ENCODE data around the gene FGF3.

Gene FGF3

DNA sequence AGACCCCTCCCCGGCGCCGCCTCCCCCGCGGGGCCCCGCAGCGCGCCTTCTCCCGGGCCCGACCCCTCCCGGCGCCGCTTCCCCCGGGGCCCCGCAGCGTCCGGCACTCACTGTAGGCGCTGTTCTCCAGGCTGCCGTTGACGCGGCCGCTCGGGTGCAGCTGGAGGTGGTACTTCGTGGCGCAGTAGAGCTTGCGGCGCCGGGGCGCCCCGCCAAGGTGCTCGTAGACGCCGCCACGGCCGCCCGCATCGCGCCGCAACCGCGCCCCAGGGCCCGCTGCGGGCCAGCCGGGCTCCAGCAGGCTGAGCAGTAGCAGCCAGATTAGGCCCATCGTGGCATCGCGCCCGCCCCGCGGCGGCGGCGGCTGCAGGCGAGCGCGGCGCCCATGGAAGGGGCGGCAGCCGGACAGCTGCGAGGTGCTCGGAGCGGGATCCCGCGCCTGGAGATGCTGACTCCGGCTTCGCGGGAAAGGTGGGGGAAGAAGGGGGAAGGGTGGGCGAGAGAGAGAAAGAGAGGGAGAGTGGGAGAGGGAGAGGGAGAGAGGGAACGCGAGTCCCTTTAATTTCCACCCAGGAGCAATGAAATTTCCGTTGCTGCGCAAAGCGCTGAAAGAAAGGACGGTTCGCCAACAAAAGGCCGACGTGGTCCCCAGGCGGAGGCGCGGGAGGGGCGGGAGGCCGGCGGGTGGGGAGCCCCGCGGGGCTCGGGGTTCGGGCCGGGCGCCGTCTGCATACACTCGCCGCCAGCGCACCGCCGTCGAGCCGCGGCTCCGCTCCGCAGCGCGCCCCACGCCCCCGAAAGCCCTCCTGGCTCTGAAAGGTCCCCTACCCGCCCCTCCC, at the start of gene FGF3:
TSS of gene FGF3 (minus strand) at position 814 of the 839 bp plus-strand sequence. CDS start at position 331, 483 bp downstream.
- no peak for DNase-seq (ENCODE audit: low read depth)

DNA sequence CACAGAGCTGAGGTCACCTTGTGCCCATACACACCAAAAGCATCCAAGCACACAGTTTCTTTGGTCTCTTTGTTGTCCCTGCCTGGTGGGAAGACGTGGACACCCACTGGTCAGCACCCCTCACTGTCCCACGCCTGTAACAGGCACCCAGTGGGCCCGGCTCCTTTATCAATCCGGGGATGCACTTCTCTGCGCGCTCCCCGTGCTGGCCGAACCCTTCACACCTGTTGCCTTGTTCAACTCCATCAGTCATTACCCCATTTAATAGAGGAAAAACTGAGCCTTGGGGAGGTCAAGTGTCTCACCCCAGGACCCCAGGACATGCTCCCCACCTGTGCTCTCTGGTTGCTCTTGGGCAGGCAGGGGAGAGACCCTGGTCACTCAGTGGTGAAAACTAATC, 49.7 kb upstream of the FGF3 start:
- DNase-seq (ENCODE audit: low read depth): no peak

DNA sequence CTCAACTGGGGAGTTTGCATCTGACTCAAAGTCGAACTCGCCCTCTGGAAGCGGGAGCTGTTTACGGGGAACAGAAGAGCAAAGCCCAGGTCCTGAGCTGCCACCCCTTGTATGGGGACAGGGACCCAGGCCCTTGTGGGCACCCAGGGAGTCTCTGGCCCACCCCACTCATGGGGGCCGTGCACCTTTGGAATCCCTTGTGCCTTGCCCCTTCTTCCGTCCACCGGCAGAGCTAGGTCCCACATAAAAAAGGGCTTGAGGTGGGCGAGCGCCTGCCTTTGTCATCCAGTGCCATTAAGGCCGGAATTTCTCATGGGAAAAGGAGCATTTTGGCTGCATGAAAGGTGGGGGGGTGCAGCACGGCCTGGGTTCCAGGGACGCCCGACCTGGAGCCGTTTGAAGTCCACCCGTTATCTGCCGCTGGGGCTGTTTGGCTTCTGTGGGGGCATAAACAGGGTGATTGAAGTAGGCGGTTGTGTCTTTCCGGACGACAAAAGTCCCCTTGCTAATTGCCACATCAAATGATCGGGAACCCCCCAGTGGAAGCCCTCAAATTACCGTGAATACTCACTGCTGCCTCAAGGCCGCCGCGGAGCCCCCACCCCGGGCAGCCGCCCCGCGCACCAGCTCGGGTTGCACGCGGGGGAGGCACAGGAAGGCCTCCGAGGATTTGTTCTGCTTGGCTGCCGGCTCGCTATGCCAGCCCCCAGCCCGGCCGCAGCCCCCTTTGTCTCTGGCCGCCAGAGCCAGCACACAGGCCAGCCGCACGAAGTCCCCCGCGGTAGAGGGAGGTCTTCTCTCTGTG, 49.0 kb upstream of the FGF3 start:
- DNase-seq (ENCODE audit: low read depth): no peak

DNA sequence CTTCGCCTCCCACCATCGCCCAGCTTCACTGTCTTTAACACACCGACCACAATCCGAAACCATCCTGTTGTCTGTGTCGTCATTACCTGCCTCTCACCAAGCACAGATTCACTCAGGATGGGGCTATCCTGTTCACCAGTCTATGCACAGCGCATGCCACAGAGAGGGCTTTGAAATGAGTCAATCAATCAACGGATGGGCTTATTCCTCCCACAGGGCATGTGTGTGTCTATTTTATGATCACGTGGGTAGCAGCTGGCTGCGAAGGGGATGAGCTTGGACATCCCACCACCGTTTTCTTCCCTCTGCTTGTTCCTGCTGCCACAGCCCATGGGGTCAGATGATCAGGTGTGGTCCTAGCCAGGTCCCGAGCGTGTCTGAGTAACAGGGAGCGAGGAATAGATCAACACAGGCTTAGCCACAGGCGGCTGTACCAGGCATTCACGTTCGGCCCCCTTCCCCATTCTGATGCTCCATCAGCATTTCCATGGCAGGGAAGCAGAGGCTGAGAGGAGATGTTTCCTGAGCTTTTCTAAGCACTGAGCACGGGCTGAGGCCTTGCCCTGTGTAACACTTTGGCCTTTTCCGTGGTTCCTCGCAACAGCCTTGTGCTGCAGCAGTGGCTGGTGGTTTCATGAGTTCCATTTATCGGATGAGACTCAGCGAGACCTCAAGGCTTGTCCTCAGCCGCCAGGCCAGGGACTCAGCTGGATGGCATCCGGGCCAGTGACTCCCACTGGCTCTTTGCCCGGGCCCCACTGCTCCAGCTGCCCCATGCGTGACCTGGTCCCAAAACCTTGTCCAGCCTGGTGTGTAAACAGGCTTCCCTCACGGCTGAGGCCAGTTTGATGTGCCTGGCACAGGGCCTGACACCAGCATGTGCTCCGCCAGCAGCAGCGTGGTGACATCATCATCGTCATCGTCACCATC, 48.1 kb upstream of the FGF3 start:
- no peak for DNase-seq (ENCODE audit: low read depth)

DNA sequence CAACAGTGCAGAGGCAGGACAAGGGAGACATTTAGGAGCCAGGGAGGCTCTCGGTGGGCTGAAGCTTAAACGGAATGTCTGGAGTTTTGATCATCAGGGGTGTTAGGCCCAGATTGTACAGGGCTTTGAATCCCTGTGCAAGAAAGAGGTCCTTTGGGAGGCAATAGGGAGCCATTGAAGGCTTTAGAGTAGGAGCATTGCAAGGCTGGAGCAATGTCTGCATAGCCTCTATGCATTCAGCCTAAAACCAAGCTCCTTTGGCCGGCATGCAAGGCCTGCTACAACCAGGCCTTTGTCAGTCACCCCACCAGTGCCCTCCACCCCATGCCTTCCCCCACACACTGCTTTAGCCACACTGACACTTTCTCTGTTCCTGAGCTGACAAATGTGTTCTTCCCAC, 47.4 kb upstream of the FGF3 start:
- DNase-seq (ENCODE audit: low read depth): no peak

DNA sequence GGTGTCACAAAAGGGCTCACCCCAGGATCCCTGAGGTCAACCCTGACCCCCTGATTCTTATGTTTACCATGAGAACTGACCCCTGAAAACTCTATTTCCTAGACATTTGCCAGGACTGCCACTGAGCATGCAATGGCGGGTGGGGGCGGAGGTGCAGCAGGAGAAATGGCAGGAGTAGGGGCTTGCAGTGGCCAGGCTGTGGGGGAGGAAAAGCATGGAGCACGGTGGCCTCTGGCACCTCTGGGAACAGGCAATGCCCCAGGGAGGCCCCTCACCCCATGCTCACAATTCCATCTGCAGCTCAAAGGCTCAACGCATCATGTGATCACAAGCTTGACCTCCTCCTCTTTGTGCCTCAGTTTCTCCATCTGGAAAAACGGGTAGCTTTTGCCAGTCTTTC, 46.5 kb upstream of the FGF3 start:
- no peak for DNase-seq (ENCODE audit: low read depth)

DNA sequence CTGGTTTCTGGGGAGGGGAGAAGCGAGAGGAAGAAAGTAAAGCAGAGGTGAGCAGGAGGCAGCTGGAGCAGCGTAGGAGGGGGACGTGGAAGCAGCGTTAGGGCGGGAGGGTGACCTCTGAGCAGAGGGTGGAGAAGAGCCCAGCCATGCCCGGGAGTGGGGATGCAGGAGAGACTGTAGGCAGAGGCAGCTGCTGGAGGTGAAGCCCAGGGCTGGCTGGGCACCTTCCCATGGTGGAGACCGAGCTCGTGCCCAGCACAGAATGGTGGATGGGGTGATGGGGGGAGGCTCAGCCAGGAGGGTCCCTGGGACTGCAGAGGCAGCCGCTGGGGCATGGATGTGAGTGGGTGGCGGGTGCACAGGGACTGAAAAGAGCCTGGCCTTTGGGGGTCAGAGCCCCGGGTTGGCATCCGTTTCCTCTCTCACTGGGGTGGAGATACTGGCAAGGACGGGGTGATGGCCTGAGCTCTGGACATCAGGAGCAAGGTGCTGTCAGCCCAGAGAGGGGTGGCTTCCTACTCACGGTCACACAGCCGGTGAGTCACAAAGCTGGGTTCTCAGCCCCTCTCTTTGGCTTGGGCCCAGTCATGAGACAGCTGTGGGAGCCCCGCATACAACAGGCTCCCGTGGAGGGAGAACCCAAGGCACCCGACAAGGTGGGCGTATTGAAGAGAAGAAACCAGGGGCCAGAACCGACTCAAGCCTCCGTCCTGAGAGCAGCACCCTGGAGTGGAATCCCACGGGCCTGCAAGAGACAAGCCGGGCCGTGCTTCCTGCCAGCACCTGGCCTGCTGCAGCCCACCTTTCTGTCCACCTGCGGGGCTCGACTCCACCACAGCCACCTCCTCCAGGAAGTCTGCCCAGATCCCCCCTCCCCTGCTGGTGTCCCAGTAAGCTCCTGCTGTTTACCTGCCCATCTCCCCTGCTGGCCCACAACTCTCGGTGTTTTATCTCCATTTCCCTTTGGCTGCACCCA, 45.8 kb upstream of the FGF3 start:
- no peak for DNase-seq (ENCODE audit: low read depth)

DNA sequence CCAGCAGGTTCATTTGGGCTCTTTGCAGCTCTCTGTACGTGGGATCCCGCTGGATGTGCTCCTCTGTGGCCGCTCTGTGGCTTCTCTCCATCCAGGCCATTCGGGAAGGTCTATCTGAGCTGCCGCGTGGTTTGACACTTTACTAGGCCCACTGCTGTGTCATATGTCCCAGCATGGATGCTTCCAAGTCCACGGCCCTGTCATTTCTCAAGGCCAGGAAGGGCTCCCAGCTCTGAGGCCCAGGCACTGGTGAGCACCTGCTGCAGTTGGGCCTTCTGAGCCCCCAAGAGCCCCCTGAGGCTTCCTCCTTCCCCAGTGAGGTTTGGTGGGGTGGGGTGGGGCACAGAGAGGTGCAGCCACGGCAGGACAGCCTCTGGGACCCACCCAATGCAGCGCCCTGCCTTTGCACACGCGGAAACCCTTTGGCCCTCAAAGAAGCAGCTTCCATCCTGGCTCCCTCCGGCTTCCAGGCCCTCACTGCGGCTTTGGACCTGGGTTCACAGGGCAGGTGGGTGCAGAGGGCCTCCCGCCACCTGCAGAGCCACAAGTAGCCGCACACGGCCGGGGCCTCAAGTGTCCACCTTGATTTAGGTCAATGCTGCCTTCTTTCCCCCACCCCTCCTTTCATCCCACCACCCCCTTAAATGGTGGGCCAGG, 44.5 kb upstream of the FGF3 start:
- DNase-seq (ENCODE audit: low read depth): no peak

DNA sequence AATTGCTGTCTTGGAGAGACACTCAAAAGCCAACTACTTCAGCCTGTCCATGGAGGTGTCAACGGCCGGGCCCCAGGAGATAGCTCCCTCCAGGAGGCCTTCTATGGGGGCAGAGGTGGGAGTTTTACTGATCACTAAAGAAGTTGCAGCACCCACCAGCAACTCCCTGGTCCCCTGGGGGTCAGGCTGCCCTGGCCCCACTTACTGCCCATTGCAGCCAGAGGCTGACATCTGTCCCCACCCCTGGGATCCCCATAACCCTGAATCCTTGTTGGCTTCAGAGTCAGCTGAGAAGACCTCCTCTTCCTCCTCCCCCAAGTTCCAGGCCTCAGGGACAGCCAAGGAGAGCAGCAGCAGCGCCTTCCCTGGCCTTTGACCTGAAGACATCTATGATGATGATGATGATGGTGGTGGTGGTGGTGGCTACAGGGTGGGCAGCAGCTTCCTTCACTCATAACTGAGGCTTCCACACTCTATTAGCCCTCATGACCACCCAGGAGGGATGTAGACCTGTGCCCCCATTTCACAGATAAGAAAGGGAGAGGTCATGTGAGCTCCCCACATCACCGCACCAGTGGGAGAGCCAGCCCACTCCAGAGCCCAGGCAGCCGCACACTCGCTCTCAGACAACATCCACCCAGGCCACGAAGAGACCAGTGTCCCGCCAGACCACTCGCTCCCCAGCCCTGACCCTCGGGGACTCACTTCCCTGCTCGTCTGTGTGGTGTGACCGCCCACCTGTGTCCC, 43.8 kb upstream of the FGF3 start:
- DNase-seq (ENCODE audit: low read depth): no peak

DNA sequence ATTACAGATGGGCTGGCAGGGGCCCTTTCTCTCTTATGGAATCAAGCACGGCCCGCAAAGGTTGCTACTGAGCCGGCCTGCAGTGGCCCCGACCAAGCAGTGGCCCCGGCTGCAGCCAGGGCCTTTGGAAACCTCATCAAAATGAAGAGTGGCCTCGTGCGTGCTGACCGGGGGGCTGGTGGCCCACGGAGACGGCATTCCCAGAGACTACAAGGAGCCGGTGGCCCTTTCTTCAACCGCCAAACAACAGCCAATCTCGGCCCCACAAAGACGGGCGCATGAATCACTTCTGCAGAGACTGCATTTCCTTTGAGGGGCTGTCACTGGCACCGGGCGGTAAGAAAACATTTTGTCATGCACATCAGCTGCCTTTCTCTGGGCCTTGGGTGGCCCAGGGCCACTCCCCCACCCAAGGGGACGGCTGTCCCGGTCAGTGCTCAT, 43.1 kb upstream of the FGF3 start:
- no peak for DNase-seq (ENCODE audit: low read depth)

DNA sequence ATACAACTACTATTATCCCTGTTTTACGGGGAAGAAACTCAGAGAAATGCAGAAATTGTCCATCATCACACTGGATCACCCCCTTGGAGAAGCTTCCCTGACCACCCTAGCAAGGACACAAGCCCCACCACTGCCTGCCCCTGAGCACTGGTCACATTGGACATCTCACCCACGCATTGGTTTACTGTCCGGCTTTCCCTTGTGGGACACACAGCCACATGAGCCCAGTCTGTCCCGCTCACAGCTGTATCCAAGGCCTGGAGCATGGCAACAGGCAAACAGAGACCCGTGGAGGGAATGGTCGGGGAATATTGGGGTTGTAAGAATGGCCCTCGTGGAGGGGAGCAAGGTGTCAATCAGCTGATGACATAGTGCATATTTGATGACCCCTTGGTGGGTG, 42.7 kb upstream of the FGF3 start:
- DNase-seq (ENCODE audit: low read depth): no peak

DNA sequence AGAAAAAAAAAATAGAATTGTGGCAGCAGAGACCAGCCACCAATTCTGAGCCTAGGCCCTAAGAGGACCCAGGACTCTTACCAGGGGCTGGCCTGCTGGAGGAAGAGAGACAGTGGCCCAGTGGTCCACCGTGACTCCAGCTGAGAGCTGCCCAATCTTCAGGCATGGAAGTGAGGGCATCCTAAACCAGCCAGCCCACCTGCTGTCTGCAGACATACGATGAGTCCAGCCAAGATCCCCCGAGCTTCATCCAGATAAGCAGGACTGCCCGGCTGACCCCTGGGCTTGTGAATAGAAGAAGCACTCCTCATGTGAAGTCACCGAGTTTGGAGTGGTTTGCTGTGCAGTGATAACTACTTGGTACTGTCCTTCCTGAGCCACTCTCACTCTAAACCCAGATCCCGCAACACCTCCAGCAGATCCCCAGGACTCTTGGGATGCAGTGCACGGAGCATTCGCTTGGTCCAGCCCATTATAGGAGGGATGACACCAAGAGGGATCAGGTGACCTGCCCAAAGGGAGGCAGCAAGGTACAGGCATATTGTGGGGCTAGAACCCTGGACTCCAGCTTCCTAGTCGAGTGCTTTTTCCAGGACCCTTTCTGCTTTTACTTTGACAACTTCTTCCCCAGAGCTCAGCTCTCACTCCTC, 41.7 kb upstream of the FGF3 start:
- no peak for DNase-seq (ENCODE audit: low read depth)

DNA sequence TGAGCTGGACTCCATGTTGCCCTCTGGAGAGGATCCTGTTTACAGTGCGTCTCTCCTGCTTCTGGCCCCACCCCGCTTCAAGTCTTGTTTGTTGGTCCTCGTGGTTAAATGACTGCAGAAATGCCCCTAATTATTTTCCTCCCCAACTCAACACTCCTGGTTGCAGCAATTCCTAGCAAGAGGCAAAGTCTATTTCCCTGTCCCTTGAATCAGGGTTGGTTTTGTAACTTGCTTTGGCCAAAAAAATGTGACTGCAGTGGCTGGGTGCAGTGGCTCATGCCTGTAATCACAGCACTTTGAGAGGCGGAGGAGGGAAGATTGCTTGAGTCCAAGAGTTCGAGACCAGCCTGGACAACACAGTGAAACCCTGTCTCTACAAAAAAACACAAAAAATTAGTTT, 41.0 kb upstream of the FGF3 start:
- DNase-seq (ENCODE audit: low read depth): no peak

DNA sequence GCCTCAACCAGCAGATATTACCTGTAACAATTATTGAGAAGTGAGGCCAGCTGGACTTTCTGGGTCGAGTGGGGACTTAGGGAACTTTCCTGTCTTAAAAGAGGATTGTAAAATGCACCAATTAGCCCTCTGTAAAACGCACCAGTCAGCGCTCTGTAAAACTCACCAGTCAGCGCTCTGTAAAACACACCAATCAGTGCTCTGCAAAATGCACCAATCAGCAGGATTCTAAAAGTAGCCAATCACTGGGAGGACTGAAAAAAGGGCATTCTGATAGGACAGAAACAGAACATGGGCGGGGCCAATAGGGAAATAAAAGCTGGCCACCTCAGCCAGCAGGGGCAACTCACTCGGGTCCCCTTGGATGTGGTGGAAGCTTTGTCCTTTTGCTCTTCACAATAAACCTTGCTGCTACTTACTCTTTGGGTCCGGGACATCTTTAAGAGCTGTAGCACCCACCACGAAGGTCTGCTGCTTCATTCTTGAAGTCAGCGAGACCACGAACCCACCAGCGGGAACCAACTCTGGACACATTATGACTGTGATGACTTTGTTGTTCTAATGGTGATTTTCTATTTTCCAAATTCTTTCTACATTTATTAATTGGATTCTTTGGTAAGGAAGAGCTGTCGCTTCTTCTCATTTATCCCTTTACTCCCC, 40.2 kb upstream of the FGF3 start:
- DNase-seq (ENCODE audit: low read depth): no peak

DNA sequence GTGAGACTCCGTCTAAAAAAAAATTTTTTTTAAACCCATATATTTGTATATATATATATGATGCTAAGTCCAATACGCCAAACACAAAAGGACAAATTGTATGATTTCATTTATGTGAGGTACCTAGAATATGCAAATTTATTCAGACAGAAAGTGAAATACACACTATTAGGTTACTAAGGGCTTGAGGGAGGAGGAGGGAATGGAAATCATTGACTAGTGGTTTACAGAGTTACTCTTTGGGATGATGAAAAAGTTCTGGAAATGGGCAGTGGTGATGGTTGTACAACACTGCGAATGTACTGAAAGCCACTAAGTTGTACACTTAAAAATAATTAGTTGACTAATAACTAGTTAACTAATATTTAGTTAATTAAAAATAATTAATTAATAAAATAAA, 36.2 kb upstream of the FGF3 start:
- DNase-seq (ENCODE audit: low read depth): no peak

DNA sequence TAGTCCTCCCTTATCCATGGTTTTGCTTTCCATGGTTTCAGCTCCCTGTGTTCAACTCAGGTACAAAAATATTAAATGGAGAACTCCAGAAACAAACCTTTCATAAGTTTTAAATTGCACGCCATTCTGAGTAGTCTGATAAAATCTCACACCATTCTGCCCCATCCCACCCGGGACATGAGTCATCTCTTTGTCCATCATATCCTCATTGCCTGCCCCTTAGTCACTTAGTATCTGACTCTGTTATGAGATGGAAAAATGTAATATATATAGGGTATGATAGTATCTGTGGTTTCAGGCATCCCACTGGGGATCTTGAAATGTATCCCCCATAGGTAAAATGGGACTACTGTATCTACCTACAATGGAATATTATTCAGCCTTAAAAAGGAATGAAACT, 35.5 kb upstream of the FGF3 start:
- DNase-seq (ENCODE audit: low read depth): no peak

DNA sequence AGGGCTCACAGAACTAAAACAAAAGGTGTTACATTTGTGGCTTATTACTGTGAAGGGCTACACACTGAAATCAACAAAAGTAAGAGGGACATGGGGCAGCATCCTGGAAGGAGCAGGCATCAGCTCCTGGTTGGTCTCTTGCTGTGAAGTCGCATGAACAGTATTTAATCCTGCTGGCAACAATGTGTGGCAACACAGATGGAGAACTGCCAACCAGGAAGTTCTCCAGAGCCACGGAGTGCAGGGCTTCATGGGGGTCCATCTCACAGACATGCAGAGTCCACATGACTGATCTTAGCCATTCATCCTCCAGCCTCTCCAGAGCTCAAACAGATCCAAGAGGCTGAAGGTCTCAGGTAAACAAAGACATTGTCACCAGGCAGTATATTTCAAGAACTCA, 32.8 kb upstream of the FGF3 start:
- DNase-seq (ENCODE audit: low read depth): no peak

DNA sequence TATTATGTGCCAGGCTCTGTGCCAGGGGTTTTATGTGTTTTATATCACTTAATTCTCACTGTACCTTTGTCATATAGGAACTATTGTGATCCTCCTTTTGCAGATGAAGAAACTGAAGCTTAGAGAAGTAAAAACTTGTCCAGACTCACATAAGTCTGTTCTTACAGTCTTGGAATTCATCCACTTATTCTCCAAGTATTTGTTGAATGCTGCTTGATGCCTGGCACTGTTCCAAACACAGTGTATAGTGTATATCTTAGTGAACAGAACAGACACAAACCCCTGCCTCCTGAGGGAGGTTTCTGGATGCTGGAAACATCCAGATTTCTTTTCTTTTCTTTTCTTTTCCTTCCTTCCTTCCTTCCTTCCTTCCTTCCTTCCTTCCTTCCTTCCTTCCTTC, 29.0 kb upstream of the FGF3 start:
- DNase-seq (ENCODE audit: low read depth): no peak

DNA sequence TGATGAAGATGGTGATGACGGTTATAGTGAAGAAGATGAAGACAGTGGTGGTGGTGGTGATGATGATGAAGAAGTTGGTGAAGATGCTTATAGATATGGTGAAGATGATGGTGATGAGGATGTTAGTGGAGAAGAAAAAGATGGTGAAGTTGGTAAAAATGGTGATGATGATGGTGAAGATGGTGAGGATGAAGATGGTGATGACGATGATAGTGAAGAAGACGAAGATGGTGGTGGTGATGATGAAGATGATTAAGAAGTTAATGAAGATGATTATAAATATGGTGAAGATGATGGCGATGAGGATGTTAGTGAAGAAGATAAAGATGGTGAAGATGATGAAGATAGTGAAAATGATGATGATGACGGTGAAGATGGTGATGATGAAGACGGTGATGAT, 25.2 kb upstream of the FGF3 start:
- no peak for DNase-seq (ENCODE audit: low read depth)

Data from activated T-helper 9 cell treated with anti-CD3 and anti-CD28 coated beads, Interleukin-2, amount 50 U/mL, for 16 hours (primary cell).